Raji (cell line): ENCODE results near the gene IL11RA.
A peak's percentile ranks its signal among the peaks of the same experiment; 100 is the strongest.

Source experiments
- POLR2A ChIP-seq: IDR thresholded peaks from 2 replicates; pipeline ENCODE4 v1.6.1; 2011; ENCODE audit warnings: low read depth, low read length, control low read depth; ENCODE audit not compliant: insufficient read depth

IL11RA gene

DNA sequence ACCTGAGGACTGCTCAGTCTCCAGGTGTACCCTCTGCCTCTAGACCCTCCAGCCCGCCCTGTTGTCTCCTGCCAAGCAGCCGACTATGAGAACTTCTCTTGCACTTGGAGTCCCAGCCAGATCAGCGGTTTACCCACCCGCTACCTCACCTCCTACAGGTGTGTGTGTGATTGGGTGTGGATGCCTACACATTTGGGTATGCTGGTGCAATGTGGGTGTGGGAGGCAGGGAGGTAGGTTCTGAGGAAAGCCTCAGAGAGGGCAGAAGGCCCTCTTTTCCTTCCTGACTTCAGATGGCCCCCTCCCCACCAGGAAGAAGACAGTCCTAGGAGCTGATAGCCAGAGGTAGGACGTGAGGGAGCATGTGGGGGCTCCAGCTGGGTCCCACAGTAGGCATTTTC, 5.0 kb downstream of the IL11RA start:
- no peak for TF ChIP-seq POLR2A

DNA sequence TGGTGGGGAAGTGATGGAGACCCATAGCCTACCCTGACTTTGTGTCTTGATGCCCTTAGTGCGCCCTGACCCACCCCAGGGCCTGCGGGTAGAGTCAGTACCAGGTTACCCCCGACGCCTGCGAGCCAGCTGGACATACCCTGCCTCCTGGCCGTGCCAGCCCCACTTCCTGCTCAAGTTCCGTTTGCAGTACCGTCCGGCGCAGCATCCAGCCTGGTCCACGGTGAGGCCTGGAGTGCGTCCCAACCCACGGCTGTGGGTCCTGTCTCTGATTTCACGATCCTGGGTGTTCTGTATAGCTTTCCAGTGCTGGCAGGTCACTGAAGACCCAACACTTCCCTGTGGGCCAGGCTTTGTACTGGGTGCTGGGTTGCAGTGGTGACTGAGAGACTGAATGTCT, 6.5 kb downstream of the IL11RA start:
- no peak for TF ChIP-seq POLR2A

DNA sequence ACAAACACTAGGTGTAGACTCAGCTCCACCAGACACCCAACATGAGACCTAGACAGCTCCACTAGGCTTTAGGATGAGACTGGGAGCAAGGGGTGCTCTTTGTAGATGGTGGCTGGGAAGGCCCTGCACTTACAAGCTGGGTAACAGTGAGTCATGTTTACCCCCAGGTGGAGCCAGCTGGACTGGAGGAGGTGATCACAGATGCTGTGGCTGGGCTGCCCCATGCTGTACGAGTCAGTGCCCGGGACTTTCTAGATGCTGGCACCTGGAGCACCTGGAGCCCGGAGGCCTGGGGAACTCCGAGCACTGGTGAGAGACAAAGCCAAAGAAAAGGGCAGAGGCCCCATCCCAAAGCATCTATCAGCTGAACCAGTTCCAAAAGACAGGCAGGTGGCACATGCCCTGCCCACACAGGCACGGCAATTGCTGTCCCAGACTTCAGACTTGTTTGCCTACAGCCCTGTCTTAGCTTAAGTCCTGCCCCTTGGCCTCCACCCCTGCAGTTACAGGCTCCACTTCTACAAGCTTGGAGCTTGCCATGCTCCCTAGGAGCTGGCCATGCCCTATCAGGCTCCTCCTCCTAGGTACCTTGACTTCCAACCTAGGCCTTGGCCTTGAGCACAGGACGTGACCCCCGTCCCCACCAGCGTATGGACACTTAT, 7.7 kb downstream of the IL11RA start:
- TF ChIP-seq POLR2A, result no peak

DNA sequence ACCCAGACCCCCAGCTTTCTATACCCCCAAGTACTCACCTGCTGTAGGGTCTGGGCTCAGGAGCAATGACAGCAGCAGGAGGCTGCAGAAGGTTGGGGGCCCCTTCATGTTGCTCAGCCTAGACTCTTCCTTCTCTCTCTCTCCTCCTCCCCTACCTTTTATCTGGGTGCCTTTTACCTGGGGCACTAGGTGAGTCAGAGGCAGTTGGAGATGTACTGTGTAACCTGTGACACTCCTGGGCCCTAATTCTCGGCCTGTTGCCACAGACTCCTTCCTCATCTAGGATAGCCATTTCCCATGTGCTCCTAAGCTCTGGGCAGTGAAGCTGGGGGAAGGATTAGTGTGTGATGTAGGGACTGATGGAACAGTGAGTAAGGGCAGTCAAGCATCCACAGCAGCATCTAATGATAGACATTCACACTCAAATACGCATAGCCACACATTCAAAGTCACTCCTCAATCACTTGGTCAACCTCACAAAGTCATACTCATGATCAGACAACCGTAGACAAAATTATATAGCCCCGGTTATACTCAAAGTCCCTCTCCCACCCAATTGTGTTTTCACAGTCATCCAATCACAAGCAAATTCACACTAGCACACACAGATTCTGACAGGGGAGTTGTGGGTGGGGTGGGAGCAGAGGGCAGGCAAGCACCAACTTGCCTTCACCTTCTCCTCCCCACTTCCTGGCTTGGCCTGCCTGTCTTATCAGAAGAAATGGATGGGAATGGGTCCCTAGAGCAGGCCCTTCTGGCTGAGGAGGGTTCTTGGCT, 10.7 kb downstream of the IL11RA start, which contains the start of gene CCL27:
CCL27 (minus strand) TSS at position 132 of the 777 bp plus-strand sequence; CDS start at position 108, 24 bp downstream.
- no peak for TF ChIP-seq POLR2A

DNA sequence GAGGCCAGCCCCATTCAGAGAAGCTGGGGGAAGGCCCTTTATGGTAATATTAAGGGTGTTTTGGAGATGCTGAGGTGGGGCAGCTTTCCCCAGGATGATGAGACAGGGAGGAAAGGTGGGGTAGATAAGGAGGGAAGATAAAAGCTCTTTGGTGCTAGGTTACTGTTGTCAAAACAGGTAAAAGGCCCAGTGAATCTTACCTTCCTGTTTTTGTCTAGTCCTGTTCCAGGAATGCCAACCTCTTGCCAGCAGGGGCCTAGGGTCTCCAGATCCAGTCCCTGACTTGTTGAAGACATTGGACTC, 11.3 kb downstream of the IL11RA start:
- no peak for TF ChIP-seq POLR2A

DNA sequence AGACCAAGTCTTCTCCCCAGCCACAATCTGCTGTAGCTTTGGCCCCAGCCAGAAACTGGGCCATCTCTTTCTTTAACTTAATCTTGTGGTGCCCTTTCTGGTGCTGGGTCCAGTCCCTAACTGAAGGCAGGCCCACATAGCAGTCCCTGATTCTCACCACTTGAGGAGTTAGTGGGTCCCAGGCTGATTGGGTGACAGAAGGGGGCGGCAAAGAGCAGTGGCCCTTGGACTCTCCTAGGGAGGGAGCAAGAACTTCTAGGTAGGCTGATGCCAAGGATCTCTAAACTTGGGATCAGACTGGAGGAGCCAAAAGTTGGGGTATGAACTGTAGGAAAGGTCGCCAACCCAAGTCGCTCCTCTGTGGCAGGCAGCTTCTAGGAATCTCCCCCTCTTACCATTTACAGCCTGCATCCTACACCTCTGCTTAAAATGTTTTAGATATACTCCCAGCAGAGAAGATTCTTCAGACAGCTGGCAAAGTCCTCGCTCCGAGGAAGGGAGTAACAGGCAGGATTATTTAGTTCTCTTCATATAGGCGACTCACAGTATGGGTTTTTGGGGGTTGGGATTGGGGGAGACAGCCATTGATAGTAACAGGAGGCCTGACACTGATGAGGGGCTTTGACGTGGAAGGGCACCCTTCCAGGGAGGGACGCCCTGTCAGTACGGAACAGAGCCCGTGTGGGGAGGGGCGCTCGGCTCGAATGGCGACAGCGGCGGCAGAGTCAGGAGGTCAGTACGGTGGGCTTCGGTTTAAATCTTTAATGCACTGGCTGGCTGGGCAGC, 12.5 kb downstream of the IL11RA start:
- no peak for TF ChIP-seq POLR2A

DNA sequence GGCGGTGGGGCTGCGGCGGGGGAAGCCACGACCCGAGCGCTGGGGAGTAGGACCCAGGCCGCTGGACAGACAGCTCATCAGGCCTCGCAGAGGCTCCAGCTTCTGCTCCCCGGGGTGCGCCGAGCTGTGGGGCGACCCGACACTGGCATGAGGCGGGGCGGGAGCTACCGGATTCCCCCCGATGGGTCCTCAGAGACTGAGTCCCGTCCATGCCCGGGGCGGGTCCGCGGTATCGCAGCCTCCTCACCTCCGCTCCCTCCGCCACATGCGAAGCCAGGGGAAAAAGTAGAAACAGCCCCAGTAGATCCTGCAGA, 13.0 kb downstream of the IL11RA start:
- no peak for TF ChIP-seq POLR2A

DNA sequence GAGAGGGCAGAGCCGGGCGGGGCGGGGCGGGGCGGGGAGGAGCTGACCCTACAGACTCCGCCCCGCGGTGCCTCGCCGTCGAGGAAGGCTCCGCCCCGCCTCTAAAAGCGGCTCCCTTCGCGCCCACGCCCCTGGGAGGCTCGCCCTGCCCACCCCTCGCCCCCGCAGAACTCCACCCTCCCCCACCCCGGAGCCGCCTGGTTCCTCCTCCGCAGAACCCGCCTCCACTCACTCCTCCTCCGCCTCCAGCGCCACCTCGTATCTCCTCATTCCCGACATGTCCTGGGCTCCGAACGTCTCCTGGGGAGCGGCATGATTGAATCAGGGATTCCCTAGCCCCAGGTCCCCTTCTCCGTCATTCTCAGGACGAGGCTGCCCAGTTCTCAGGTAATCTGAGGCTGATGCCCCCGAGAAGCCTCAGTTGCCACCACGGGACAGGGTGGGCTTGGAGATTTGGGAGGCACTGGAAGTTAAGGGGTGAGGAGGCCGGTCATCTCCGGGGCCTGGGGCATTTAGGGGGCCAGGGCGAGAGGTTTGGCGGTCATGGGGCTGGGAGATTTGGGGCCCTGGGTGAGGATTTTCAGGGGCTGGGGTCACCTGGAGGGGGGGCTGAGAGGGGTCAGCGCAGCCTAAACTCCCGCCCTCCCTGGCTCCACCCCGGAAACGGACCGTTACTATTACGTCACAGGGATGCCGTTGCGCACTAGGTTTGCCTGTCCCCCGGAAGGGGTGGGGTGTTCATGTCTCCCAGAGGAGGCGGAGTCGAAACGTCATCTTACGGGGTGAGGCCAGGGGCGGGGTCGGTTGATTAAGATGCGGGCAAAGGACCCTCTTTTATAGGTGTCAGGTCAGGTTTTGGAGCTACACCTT, 13.6 kb downstream of the IL11RA start:
- peak; percentile 52 for TF ChIP-seq POLR2A

DNA sequence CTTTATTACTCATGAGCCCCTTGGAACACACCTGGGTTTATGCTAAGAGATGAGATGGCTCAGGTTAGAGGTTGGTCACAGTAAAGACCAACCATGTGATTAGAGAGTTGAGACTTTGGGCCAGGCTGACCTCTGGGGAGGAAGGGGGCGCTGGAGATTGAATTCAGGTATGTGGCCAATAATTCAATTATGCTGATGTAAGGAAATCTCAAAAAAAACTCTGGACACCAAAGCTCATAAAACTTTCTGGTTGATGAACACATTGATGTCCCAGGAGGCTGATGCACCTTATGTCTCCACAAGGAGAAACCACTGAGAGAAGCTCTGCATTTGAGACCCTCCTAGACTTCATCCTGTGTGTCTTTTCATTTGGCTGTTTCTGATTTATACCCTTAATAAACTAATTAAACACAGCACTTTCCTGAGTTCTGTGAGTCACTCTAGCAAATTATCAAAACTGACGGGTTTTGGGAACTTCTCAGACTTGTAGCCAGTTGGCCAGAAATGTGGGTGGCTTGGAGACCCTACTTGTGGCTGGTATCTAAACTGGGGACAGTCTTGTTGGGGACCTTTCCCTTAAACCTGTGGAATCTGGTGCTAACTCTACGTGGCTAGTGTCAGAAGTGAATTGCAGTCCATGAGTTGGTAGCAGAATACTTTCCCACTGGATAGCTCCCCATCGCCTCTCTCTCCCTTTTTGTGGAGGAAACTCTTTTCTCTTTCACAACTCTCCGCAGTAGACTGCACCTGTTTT, 18.0 kb downstream of the IL11RA start:
- TF ChIP-seq POLR2A, result no peak

DNA sequence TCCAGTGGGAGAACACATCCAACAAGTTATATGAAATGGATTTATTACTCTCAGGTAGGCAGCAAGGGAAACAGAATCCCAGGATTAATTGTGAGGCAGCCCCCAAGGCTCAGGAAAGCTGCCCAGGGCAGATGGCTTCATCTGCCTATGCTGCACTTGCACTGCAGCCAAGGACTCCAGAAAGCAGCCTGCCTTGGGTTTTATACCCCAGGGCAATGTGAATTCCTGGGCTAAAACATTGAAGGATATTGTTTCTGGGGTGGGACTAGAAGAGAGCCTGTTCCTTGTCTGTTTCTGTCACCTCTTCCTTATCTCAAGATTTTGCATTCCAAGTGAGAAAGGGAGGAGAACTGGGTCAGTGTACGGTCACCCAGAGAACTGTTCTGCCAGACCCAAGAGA, 19.3 kb downstream of the IL11RA start:
- TF ChIP-seq POLR2A, result no peak

DNA sequence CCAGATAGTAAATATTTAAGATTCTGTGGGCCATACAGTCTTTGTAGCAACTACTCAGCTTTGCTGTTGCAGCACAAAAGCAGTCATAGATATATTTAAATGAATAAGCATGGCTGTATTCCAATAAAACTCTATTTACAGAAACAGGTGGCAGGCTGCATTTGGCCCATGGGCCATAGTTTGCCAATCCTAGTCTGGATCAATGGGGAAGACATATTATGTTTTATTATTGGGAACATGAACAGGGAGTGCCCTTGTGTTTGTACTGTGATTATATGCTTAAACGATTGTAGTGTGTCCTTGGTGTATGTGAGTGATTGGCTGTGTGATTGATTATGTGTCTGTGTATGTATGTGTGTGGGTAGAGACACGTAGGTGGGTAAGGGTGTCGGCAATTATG, 22.5 kb downstream of the IL11RA start:
- TF ChIP-seq POLR2A, result no peak

DNA sequence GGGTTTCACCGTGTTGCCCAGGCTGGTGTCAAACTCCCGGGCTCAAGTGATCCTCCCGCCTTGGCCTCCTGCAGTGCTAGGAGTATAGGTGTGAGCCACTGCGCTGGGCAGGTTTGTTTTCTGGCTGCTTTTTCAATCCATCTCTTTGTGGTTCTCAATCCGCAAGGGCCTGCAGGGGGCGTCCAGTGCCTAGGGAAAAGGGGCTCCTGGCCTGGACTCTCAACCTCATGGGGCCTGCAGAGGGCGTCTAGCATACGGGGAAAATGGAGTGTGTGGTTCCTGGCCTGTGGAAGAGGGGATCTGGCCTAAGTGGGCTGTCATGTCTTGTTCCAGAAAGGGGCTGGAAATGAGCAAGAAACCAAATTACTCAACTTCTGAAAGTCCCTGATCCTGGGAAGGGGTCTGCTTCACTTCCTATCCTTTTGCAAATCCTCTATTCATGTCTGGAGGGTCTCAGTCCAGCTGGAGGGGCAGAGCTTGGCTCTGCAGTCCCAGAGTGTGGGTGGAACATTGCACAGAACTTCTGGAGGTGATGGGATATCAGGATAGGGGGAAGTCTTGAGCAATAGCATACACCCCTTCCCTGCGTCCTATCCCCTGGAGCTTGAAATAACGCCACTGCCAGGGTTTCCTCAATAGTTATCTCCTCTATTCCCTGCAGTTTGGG, 23.2 kb downstream of the IL11RA start:
- TF ChIP-seq POLR2A, result no peak

DNA sequence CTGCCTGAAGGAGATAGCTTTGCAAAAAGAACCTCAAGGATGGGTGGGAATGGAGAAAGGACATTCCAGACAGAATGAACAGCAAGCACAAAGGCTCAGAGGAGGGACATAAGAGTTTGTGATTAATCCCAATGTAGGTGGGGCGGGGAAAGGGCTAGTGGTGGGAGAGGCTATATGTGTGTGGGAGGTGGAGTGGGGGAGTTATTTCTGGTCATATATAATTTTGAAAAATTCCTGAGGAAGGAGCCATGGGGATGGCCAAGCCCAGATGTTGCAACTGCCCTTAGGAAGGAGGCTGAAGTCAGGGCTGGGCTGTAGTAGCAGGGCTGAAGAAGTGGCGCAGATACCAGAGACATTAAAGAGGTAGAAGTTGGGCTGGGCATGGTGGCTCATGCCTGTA, 23.9 kb downstream of the IL11RA start:
- TF ChIP-seq POLR2A, result no peak

DNA sequence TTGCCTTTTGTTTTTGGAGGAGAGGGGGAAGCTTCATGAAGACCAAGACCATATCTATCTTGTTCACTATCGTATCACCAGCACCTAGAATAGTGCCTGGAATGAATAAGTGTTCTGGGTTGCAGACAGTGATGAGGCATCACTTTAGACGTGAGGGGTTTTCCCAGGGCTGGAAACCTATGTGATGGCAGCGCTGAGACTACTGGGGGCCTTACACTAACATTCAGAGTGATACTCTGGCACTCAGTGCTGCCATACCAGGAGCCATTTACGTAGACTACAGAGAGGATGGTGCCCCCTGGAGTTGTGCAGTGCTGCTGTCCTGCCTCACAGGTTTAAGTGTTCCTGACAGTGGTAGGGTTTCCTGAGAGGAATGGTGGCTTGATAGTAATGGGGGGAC, 32.2 kb downstream of the IL11RA start:
- TF ChIP-seq POLR2A, result no peak

DNA sequence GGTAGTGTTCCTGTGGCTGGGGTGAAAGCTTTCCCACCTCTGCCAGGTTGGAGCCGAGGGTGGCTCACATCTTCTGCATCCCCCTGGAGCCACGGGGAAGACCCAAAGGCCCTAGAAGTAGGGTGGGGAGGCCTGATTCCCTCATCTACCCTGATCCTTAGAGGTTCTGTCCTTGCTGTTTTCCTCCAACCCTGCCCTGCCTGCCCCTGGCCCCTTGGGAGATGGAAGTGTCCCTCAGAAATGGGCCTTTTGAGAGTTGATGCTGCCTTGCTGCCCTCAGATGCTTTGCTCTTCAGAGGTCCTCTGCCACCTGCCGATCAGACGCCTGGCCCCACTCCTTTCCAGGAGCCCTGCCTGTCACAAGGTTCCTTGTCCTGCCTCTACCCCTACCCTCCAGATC, 32.8 kb downstream of the IL11RA start:
- TF ChIP-seq POLR2A, result no peak

DNA sequence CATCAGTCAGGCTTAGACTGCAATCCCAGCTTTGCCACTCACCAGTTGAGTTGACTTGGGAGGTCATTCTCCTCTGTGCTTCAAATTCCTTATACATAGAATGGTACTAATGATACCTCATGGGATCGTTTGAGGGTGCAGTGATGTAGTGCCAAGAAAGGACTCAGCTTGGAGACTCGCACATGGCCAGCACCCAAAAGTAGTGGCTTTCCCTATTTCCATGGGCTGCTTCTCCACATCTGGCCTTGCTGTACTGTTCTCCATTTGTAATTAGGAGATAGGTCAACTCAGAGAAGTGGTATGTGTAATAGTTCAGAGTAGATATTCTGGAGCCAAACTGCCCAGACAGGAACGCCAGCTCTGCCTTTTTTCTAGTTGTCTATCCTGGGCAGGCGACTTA, 33.6 kb downstream of the IL11RA start:
- no peak for TF ChIP-seq POLR2A
